Transverse colon (tissue), 4 donors: ENCODE data around the gene RNF145. TPM values are rescaled to one million over a fixed set of nuclear protein-coding genes. Genes with fewer than 3 reads are reported as not detected.

ENCODE experiments used
- DNase-seq: peaks from one replicate; pipeline ENCODE4 v3.0.0-alpha.2; 2019
- H3K27ac ChIP-seq, 4 donors: fragments of 200-600 bp; sonication (generic); 2 replicates each; pipeline ENCODE4 v1.5.1; 2016 to 2018; ENCODE audit warnings: inconsistent platforms in 4 of 4
- H3K27me3 ChIP-seq: fragments of 200-600 bp; sonication (generic); 2 replicates; pipeline ENCODE4 v1.5.1; 2017; ENCODE audit warnings: inconsistent platforms
- H3K36me3 ChIP-seq, 4 donors: fragments of 200-600 bp; sonication (generic); 2 replicates each; pipeline ENCODE4 v1.5.1; 2017 to 2019; ENCODE audit warnings: inconsistent platforms in 4 of 4
- H3K4me1 ChIP-seq, 4 donors: fragments of 200-600 bp; sonication (generic); 2 replicates each; pipeline ENCODE4 v1.5.1; 2017 to 2020; ENCODE audit warnings: inconsistent platforms in 4 of 4
- H3K4me3 ChIP-seq, 4 donors: fragments of 200-600 bp; sonication (generic); 1 replicate in 1 of 4; 2 replicates in 3 of 4; pipeline versions ENCODE4 v1.5.1 to v1.6.1; 2017 to 2019; ENCODE audit warnings: inconsistent platforms in 4 of 4
- H3K9me3 ChIP-seq, 2 donors: fragments of 200-600 bp; sonication (generic); 2 replicates each; pipeline ENCODE4 v1.5.1; 2017 to 2019; ENCODE audit warnings: inconsistent platforms in 2 of 2
- CTCF ChIP-seq, 5 experiments: fragments of 200-600 bp in 3 of 5; fragments of 450-650 bp in 2 of 5; sonication (generic) in 3 of 5; IDR thresholded peaks; 1 replicate in 2 of 5; 2 replicates in 3 of 5; pipeline ENCODE4 v1.5.1; 2016 to 2017; ENCODE audit warnings: antibody characterized with exemption in 5 of 5, inconsistent platforms in 3 of 5, mild to moderate bottlenecking in 2 of 5, moderate library complexity in 1 of 5
- EP300 ChIP-seq: sonication (generic); formaldehyde crosslinking; IDR thresholded peaks from one replicate; pipeline ENCODE4 v1.6.1; 2017; ENCODE audit warnings: antibody characterized with exemption, low read depth
- POLR2A ChIP-seq: fragments of 450-650 bp; IDR thresholded peaks from one replicate; pipeline ENCODE4 v1.6.1; 2016; ENCODE audit warnings: antibody characterized with exemption, mild to moderate bottlenecking, moderate library complexity
- POLR2AphosphoS5 ChIP-seq, 3 donors: sonication (generic); formaldehyde crosslinking; IDR thresholded peaks; one replicate each; pipeline ENCODE4 v1.6.1; 2016; ENCODE audit warnings: antibody characterized with exemption in 3 of 3
- WGBS, 2 donors: methylation state at CpG; one replicate each; pipeline ENCODE4 v1.1.5; 2018; ENCODE audit warnings: low coverage in 1 of 2; 5-methylcytosine and 5-hydroxymethylcytosine counted together
- in situ Hi-C, 4 donors: fragments of 200-750 bp; cut with MboI; loops; one replicate each; pipeline versions ENCODE4 v1.15.0 to v1.15.1; 2017; ENCODE audit warnings: low sequenced_read_pairs in 3 of 4, low pct_ligation_motif_present in 1 of 4, low pct_unique_long_range_greater_than_20kb in 1 of 4
- intact Hi-C: fragments of 100-400 bp; cut with DNase I; formaldehyde crosslinking; loops from one replicate; pipeline ENCODE4 v1.15.1; 2023; ENCODE audit warnings: low total_unique reads
- total RNA-seq, 4 donors: library from RNA; depleted of rRNA; stranded (reverse); fragments of >200 nt; gene quantifications; one replicate each; pipeline ENCODE4 v1.1.0, GENCODE V29; 2016

The RNF145 gene
- total RNA-seq, 4 donors from 2014 or later, result 11.5 to 59.4 (median 29.2) TPM

DNA sequence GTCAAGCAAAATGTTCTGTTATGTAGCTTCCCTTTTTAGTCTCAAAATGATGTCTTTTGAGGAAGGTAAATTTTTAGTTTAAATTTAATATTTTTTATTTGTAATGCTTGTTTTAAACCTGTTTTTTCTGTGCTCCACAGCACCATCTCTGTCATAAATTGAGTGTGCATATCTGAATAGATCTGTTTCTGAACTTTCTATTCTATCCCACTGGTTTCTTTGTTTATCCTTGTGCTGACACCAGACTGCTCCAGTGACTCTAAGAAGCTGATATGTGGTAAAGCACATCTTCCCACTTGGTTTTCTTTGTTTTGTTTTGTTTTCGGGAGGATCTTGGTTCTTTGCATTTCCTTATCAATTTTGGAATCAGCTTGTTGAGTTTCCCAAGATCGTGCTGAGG, 7.1 kb upstream of the RNF145 start:
- H3K27me3 ChIP-seq, result no peaks in the 10 kb centered on the region
- H3K4me1 ChIP-seq, result peaks cover 0 to 9% (median 6%) of the 10 kb centered on the region in 4 donors
- H3K36me3 ChIP-seq, result no peaks in the 10 kb centered on the region
- no peak overlapping the region for H3K27ac ChIP-seq
- DNase-seq, result no peak
- H3K4me3 ChIP-seq, result no peak overlapping the region
- TF ChIP-seq POLR2A (no peak), POLR2AphosphoS5 (IDR thresholded peaks at IDR 0.05) (no peak), CTCF (IDR thresholded peaks at IDR 0.05) (no peak), EP300 (no peak)
- intact Hi-C loops (no loop called here), in situ Hi-C loops (no loop called here)
- no peaks in the 10 kb centered on the region for H3K9me3 ChIP-seq
- 87 to 94% methylated on average over 2 of the region's 2 CpGs for WGBS, 2 donors

GRCh38 chr5:159215886-159216285, 6.5 kb upstream of the RNF145 start:
- Histone ChIP-seq H3K4me1 (peaks cover 0 to 15% (median 11%) of the 10 kb centered on the region in 4 donors), H3K36me3 (no peaks in the 10 kb centered on the region), H3K27me3 (no peaks in the 10 kb centered on the region), H3K4me3 (no peak overlapping the region), H3K27ac (no peak overlapping the region), H3K9me3 (no peaks in the 10 kb centered on the region)
- WGBS, 2 donors, result 89 to 100% methylated on average over 3 of the region's 3 CpGs
- TF ChIP-seq CTCF (IDR thresholded peaks at IDR 0.05), result no peak
- no peak for TF ChIP-seq EP300
- TF ChIP-seq POLR2AphosphoS5 (IDR thresholded peaks at IDR 0.05), result no peak
- TF ChIP-seq POLR2A, result no peak
- in situ Hi-C loops (no loop called here), intact Hi-C loops (no loop called here)
- no peak for DNase-seq

GRCh38 chr5:159214486-159215271, 5.3 kb upstream of the RNF145 start:
- Histone ChIP-seq H3K4me3 (no peak overlapping the region), H3K27ac (no peak overlapping the region), H3K4me1 (peaks cover 0 to 26% (median 22%) of the 10 kb centered on the region in 4 donors), H3K9me3 (no peaks in the 10 kb centered on the region), H3K27me3 (no peaks in the 10 kb centered on the region), H3K36me3 (no peaks in the 10 kb centered on the region)
- intact Hi-C loops (no loop called here), in situ Hi-C loops (no loop called here)
- 82 to 94% methylated on average over 2 of the region's 2 CpGs for WGBS, 2 donors
- TF ChIP-seq CTCF (IDR thresholded peaks at IDR 0.05) (no peak), POLR2A (no peak), POLR2AphosphoS5 (IDR thresholded peaks at IDR 0.05) (no peak), EP300 (no peak)
- DNase-seq, result no peak

DNA sequence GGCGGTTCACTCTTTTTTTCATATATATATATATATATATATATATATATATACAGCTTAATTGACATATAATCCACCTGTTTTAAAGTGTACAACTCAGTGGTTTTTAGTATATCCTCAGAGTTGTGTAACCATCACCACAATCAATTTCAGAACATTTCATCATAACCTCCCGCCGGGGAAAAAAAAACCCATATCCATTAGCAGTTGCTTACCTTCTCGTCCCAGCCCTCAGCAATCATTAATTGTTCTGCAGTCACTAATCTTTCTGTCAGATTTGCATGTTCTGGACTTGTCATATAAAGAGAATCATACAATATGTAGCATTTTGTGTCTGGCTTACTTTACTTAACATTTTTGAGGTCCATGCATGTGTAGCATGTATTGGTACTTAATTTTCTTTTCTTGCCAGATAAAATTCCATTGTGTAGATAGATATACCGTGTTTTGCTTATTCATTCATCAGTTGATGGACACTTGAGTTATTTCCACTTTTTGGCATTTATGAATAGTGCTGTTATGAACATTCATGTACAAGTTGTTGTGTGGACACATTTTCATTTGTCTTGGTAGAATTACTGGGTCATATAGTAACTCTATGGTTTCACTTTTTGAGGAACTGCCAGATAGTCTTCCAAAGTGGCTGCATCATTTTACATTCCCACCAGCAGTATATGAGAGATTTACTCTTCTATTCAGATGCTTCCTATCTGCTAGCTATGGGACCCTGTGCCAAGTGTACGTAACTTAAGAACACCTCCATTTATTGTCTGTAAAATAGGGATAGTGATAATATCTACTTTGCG, 3.5 kb upstream of the RNF145 start:
- no peak for DNase-seq
- intact Hi-C loops, result no loop called here
- no peak for TF ChIP-seq EP300
- TF ChIP-seq CTCF (IDR thresholded peaks at IDR 0.05), result no peak
- TF ChIP-seq POLR2AphosphoS5 (IDR thresholded peaks at IDR 0.05), result no peak
- Histone ChIP-seq H3K36me3 (no peaks in the 10 kb centered on the region), H3K27me3 (no peaks in the 10 kb centered on the region), H3K9me3 (no peaks in the 10 kb centered on the region), H3K4me1 (peaks cover 0 to 27% (median 20%) of the 10 kb centered on the region in 4 donors), H3K27ac (no peak overlapping the region), H3K4me3 (no peak overlapping the region)
- in situ Hi-C loops, result no loop called here
- 90 to 91% methylated on average over 7 of the region's 7 CpGs for WGBS, 2 donors
